ENCODE measurements around the gene JAK3.

- TF ChIP-seq CTCF (IDR thresholded peaks at IDR 0.05) = no peak
- TF ChIP-seq POLR2AphosphoS5 (IDR thresholded peaks at IDR 0.05; ENCODE audit: insufficient read depth in 1 of 2, low read depth in 1 of 2) = no peak
Observed at GRCh38 chr19:17848595-17849292, 962 bp upstream of the JAK3 start.

Measured in vagina (tissue), 2 donors.